ENCODE results near the gene NPAS3. TPM values are rescaled to one million over a fixed set of nuclear protein-coding genes. Genes with fewer than 3 reads are reported as not detected.

Gene NPAS3
- total RNA-seq, 1 donor from 2014 or later, result 2.3 TPM

- peak; percentile 45 for DNase-seq (ENCODE audit: low spot score)
These were observed 536.9 kb downstream of the NPAS3 start for GRCh38 chr14:33475623-33476022.

GRCh38 chr14:33477797-33478196 is 539.1 kb downstream of the NPAS3 start:
- no peak for DNase-seq (ENCODE audit: low spot score)

- no peak for DNase-seq (ENCODE audit: low spot score)
These were observed 541.6 kb downstream of the NPAS3 start for GRCh38 chr14:33480071-33480886.

GRCh38 chr14:33480887-33481184 is 542.2 kb downstream of the NPAS3 start:
- DNase-seq (ENCODE audit: low spot score), result no peak

GRCh38 chr14:33483110-33483509 is 544.4 kb downstream of the NPAS3 start:
- DNase-seq (ENCODE audit: low spot score), result no peak

GRCh38 chr14:33483541-33483940 is 544.9 kb downstream of the NPAS3 start:
- no peak for DNase-seq (ENCODE audit: low spot score)

- DNase-seq (ENCODE audit: low spot score), result no peak
These were observed 545.6 kb downstream of the NPAS3 start for GRCh38 chr14:33484264-33484663.

- DNase-seq (ENCODE audit: low spot score), result no peak
These were observed 547.7 kb downstream of the NPAS3 start for GRCh38 chr14:33486332-33486890.

GRCh38 chr14:33488582-33488981 is 549.9 kb downstream of the NPAS3 start:
- no peak for DNase-seq (ENCODE audit: low spot score)

GRCh38 chr14:33490555-33490954 is 551.9 kb downstream of the NPAS3 start:
- DNase-seq (ENCODE audit: low spot score), result no peak

- DNase-seq (ENCODE audit: low spot score), result no peak
These were observed 552.4 kb downstream of the NPAS3 start for GRCh38 chr14:33491112-33491511.

- no peak for DNase-seq (ENCODE audit: low spot score)
These were observed 553.8 kb downstream of the NPAS3 start for GRCh38 chr14:33492491-33492890.

GRCh38 chr14:33493266-33493665 is 554.6 kb downstream of the NPAS3 start:
- DNase-seq (ENCODE audit: low spot score), result no peak

- DNase-seq (ENCODE audit: low spot score), result no peak
These were observed 555.3 kb downstream of the NPAS3 start for GRCh38 chr14:33493990-33494389.

GRCh38 chr14:33499687-33500086 is 561.0 kb downstream of the NPAS3 start:
- no peak for DNase-seq (ENCODE audit: low spot score)

- no peak for DNase-seq (ENCODE audit: low spot score)
These were observed 565.8 kb downstream of the NPAS3 start for GRCh38 chr14:33504246-33505099.

GRCh38 chr14:33505266-33505962 is 566.7 kb downstream of the NPAS3 start:
- DNase-seq (ENCODE audit: low spot score), result no peak

- DNase-seq (ENCODE audit: low spot score), result no peak
These were observed 567.3 kb downstream of the NPAS3 start for GRCh38 chr14:33505963-33506329.

GRCh38 chr14:33508126-33509062 is 569.7 kb downstream of the NPAS3 start:
- no peak for DNase-seq (ENCODE audit: low spot score)

GRCh38 chr14:33509454-33509853 is 570.8 kb downstream of the NPAS3 start:
- DNase-seq (ENCODE audit: low spot score), result no peak

- no peak for DNase-seq (ENCODE audit: low spot score)
These were observed 571.4 kb downstream of the NPAS3 start for GRCh38 chr14:33510063-33510481.

Data from ureter (tissue), 1 donor.